UCSD-AML1 (cell line): ENCODE measurements around the gene KRTAP10-5.
"Not testable (repeated sequence)": the region's sequence is repeated elsewhere in the genome, so short reads cannot be mapped to it uniquely, and the experiment has no call there.

Source experiments
- DNase-seq: peaks from one replicate; lab custom pipeline; 2025; ENCODE audit not compliant: unreplicated experiment; lab: John Stamatoyannopoulos, UW

KRTAP10-5 gene

GRCh38 chr21:44591801-44592130 lies 11.4 kb upstream of the KRTAP10-5 start:
- DNase-seq, result not testable (repeated sequence)

DNA sequence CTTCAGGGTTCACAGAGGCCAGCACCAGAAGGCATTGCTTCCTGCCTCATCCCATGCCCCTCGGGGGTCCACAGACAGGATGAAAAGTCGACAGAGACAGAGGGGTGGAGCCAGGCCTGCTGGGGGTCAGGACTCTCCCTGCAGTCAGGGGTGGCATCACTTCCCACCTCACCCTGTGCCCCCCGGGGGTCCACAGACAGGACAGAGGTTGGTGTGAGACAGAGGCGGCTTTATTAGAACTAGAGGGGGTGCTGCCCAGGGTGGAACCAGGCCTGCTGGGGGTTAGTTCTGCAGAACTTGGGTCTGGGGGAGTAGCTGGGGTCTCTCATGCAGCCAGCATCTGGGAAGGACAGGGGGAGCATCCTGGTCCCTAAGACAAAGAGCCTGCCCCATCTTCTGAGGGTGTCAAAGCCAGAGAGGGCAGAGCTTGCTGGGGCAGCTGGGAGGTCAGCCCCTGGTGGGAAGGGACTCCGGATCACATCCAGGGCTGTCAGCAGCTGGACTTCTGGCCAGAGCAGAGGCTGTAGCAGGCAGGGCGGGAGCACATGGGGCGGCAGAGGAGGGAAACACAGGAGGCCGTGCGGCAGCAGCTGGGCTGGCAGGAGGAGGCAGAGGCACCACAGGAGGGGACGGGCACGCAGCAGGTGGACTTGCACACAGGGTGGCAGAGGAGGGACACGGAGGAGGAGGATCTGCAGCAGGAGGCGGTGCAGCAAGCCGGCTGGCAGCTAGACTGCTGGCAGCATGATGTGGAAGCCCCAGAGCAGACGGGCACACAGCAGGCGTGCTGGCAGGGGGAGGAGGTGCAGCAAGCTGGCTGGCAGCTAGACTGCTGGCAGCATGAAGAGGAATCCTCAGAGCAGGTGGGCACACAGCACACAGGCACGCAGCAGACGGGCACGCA lies 10.7 kb upstream of the KRTAP10-5 start:
- not testable (repeated sequence) for DNase-seq

- DNase-seq, result no peak
Observed at GRCh38 chr21:44590311-44590721, 9.9 kb upstream of the KRTAP10-5 start.

GRCh38 chr21:44589586-44590305 lies 9.3 kb upstream of the KRTAP10-5 start:
- no peak for DNase-seq

GRCh38 chr21:44589094-44589493 lies 8.7 kb upstream of the KRTAP10-5 start:
- DNase-seq, result no peak

DNA sequence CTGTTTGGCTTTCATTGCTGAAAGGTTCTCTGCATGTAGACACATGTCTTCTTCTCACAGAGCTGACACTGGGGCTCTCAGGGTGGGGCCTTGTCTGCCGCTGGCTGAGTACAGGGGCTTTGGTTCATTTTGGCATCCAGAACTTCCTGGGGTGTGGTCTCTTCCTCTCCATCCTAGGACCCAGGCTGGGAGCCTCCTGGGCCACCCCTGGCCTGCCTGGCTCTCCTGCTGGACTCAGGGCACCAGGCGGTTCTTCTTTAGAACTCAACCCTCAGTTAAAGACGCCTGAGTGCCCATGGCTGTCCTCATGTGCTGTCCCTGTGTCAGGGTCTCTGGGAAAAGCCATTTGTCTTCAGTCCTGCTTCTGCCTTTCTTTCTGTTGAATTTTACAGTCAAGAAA lies 5.5 kb upstream of the KRTAP10-5 start:
- no peak for DNase-seq

DNA sequence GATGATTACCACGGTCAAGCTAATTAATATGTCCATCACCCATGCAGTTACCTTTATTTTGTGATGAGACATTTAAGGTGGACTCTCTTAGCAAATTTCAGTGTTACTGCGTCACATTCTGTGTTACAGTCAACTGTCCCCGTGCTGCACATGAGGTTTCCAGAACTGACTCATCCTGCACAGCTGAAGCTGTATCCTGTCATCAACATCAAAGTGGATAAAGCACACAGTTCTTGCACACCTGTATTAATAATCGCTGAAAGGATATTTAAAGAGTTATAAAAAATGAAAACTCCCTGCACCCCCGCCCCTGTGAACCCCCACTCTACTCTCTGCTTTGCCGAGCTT lies 3.4 kb upstream of the KRTAP10-5 start:
- no peak for DNase-seq

DNA sequence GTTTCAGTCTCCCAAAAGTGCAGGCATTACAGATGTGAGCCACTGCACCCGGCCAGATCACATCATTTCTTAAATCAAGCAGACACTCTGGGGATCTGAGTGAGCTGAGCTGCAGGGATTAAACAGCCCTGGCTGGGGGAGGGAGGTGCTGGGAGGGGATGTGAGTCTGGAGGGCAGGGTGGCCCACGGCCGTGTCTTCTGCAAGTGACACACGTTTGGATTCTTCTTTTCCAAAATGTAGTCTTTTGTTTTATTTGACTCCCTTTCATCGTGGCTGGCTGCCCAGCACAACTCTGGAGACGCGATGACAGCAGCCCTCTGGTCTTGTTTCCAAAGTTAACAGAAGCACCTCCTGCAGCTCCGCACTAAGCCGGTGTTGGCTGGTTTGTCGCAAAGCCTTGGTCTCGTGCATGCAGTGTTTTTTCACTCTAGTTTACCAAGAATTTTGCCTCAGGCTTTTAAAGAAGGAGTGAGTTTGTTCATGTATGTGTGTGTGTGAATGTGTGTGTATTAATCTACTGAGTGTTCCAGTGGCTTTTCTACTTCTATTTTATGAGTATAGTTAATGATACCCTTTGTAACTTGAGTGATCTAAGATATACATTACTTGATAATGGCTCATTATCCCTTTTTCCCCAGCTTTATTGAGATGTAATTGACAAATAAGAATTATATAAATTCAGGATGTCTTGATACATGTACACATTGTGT lies 2.8 kb upstream of the KRTAP10-5 start:
- DNase-seq, result no peak

DNA sequence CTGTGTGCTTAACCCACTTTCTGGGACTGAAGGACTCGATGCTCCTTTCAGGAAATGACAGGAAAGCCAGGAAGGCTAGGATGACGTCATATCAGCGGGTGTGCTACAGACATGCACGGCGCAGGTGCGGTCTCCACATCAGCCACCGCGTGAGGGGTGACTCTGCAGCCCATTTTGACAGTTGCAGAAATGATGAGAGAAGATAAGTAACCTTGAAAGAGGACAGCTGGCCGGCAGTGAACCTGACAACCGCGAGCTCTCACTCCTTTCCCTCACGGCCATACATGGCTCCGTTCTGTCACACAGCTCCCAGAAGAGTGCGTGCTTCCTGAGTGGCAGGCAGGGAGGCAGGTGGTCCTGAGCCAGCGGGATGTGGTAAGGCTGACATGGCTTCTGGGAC lies 1.7 kb upstream of the KRTAP10-5 start:
- DNase-seq, result no peak

- no peak for DNase-seq
Observed at GRCh38 chr21:44581158-44581557, 754 bp upstream of the KRTAP10-5 start.

DNA sequence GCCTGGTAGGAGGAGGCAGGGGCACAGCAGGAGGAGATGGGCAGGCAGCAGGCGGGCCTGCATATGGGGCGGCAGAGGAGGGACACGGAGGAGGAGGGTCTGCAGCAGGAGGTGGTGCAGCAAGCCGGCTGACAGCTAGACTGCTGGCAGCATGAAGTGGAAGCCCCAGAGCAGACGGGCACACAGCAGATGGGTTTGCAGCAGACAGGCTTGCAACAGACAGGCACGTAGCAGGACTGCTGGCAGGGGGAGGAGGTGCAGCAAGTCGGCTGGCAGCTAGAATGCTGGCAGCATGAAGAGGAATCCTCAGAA lies 615 bp downstream of the KRTAP10-5 start:
- DNase-seq, result no peak

- DNase-seq, result no peak
Observed at GRCh38 chr21:44579056-44579832, 1.2 kb downstream of the KRTAP10-5 start.

DNA sequence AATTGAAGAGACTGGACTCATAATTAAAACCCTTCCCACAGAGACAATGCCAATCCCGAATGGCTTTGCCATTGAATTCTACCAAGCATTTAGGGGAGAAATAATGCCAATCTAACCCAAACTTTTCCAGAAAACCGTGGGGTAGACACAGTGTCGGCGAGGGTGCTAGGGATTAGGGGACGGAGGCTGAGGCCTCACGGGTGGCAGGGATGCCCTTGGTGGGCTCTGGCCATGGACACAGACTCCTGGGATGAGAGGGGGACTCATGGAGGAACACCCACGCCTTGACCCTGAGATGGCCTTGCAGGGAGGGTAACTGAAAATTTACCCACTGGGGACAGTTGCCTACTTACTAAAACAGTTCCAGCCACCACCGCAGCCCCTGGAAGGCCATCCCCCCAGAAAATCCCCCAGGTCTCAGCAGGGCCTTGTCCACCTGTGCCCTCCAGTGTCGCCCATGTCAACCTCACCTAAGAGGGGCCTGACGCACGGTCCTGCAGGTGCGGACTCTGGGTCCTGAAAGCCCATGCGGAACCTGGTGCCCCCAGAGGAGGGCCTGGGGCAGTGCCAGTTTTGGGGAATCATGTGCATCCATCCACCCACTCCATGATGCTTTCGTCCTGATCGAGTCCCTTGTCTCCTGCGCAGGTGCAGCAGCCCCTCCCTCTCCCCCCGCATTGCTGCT lies 1.9 kb downstream of the KRTAP10-5 start:
- no peak for DNase-seq

GRCh38 chr21:44576025-44576420 lies 4.4 kb downstream of the KRTAP10-5 start:
- no peak for DNase-seq

GRCh38 chr21:44575307-44576024 lies 4.9 kb downstream of the KRTAP10-5 start:
- no peak for DNase-seq

GRCh38 chr21:44574457-44575306 lies 5.7 kb downstream of the KRTAP10-5 start:
- no peak for DNase-seq

DNA sequence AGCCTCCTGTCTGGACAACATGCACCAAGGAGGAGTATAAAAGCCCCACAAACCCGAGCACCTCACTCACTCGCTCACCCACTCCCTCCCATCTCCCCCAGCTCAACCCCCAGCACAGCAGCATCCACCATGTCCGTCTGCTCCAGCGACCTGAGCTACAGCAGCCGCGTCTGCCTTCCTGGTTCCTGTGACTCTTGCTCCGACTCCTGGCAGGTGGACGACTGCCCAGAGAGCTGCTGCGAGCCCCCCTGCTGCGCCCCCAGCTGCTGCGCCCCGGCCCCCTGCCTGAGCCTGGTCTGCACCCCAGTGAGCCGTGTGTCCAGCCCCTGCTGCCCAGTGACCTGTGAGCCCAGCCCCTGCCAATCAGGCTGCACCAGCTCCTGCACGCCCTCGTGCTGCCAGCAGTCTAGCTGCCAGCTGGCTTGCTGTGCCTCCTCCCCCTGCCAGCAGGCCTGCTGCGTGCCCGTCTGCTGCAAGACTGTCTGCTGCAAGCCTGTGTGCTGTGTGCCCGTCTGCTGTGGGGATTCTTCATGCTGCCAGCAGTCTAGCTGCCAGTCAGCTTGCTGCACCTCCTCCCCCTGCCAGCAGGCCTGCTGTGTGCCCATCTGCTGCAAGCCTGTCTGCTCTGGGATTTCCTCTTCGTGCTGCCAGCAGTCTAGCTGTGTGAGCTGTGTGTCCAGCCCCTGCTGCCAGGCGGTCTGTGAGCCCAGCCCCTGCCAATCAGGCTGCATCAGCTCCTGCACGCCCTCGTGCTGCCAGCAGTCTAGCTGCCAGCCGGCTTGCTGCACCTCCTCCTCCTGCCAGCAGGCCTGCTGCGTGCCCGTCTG lies 6.6 kb downstream of the KRTAP10-5 start, which contains the start of gene KRTAP10-4:
Gene KRTAP10-4 (plus strand): TSS at position 100 of the 827 bp plus-strand sequence. CDS start 30 bp downstream, at position 130.
- not testable (repeated sequence) for DNase-seq

DNA sequence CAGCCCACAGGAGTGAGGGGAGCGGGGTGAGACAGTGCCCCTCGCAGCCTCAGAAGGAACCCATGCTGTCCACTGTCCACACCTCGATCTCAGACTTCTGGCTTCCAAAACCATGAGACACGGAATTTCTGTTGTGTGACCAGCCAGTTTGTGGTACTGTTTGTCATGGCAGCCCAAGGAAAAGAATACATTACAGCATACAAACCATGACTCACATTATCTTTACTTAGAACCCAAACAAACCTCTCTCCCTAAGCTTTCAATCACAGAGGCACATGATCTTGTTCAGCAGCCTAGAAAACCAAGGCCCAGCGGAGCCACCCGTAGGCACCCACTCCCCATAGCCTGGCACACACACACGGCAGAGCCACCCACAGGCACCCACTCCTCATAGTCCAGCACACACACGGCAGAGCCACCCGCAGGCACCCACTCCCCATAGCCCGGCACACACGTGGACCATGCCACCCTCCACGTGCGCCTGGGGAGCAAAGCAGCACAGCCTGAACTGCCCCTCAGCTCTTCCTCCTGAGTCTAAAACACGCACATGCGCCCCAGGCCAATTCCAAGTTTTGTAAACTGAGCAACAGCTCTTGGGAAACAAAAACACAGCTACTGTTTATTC lies 7.3 kb downstream of the KRTAP10-5 start:
- DNase-seq, result no peak
